PC-3 (cell line): Measurements from ENCODE around the gene IER2. TPM values are rescaled to one million over a fixed set of nuclear protein-coding genes. Genes with fewer than 3 reads are reported as not detected.

Source experiments
- ATAC-seq: fragments of 200-7000 bp; cut with Tn5 transposase; 2 replicates; pipeline ENCODE4 v1.9.1; 2020; ENCODE audit warnings: mild to moderate bottlenecking, moderate library complexity
- BruUV-seq: library from RNA; stranded (reverse); fragments of 400-500 nt; replicated peaks from 2 replicates; lab custom pipeline; 2021; lab: Mats Ljungman, UMichigan
- CTCF ChIA-PET: fragments of 300-600 bp; sonication (Branson Sonifier 250); formaldehyde crosslinking; loops from one replicate; lab custom pipeline; 2022; ENCODE audit warnings: antibody characterized with exemption; lab: Charles Lee
- POLR2A ChIA-PET: fragments of 300-600 bp; sonication (Branson Sonifier 250); formaldehyde crosslinking; loops from one replicate; lab custom pipeline; 2022; ENCODE audit warnings: antibody characterized with exemption; ENCODE audit not compliant: unreplicated experiment; lab: Charles Lee
- DNase-seq: peaks from one replicate; pipeline ENCODE4 v3.0.0-alpha.2; 2015
- H2AFZ ChIP-seq: fragments of 300-600 bp; sonication (generic); 2 replicates; pipeline ENCODE4 v1.6.0; 2016; ENCODE audit warnings: antibody characterized with exemption, low read length
- H3F3A ChIP-seq: fragments of 300-600 bp; sonication (generic); one replicate; pipeline ENCODE4 v1.6.0; 2017; ENCODE audit warnings: antibody characterized with exemption, low read length, control low read depth, mild to moderate bottlenecking; ENCODE audit not compliant: unreplicated experiment
- H3K27ac ChIP-seq: fragments of 300-600 bp; sonication (generic); 2 replicates; pipeline ENCODE4 v1.5.1; 2016; ENCODE audit warnings: mild to moderate bottlenecking, low read length
- H3K27me3 ChIP-seq: fragments of 300-600 bp; sonication (generic); 2 replicates; pipeline ENCODE4 v1.6.1; 2016; ENCODE audit warnings: low read length, mixed read lengths
- H3K36me3 ChIP-seq: fragments of 300-600 bp; sonication (generic); 2 replicates; pipeline ENCODE4 v1.6.1; 2016; ENCODE audit warnings: low read depth, mixed run types, low read length, mixed read lengths
- H3K4me1 ChIP-seq: fragments of 300-600 bp; sonication (generic); 2 replicates; pipeline ENCODE4 v1.5.1; 2016; ENCODE audit warnings: low read length; ENCODE audit not compliant: insufficient read depth
- H3K4me2 ChIP-seq: fragments of 300-600 bp; sonication (generic); 2 replicates; pipeline ENCODE4 v1.6.0; 2016; ENCODE audit warnings: low read length
- H3K4me3 ChIP-seq: fragments of 300-600 bp; sonication (generic); 2 replicates; pipeline ENCODE4 v1.5.1; 2016; ENCODE audit warnings: mild to moderate bottlenecking, low read length, mixed read lengths
- H3K79me2 ChIP-seq: fragments of 300-600 bp; sonication (generic); 2 replicates; pipeline ENCODE4 v1.6.1; 2017; ENCODE audit warnings: low read length, mixed read lengths
- H3K9ac ChIP-seq: fragments of 300-600 bp; sonication (generic); 2 replicates; pipeline ENCODE4 v1.6.0; 2016; ENCODE audit warnings: mild to moderate bottlenecking, low read length
- H3K9me2 ChIP-seq: fragments of 300-600 bp; sonication (generic); replicated peaks from 2 replicates; pipeline ENCODE4 v1.6.1; 2016; ENCODE audit warnings: mixed run types, low read length, mixed read lengths
- H3K9me3 ChIP-seq: fragments of 300-600 bp; sonication (generic); 2 replicates; pipeline ENCODE4 v1.6.1; 2016; ENCODE audit warnings: low read length, mixed read lengths
- H4K20me1 ChIP-seq: fragments of 300-600 bp; sonication (generic); 2 replicates; pipeline ENCODE4 v1.6.1; 2016; ENCODE audit warnings: low read length, mixed read lengths
- EZH2 ChIP-seq: fragments of 300-600 bp; sonication (generic); IDR thresholded peaks from one replicate; pipeline ENCODE4 v1.6.1; 2017; ENCODE audit warnings: antibody characterized with exemption, mild to moderate bottlenecking, low read length; ENCODE audit not compliant: unreplicated experiment
- EZH2phosphoT487 ChIP-seq: fragments of 300-600 bp; sonication (generic); IDR thresholded peaks from 2 replicates; pipeline ENCODE4 v1.6.1; 2018; ENCODE audit warnings: mild to moderate bottlenecking, antibody characterized with exemption, low read length, borderline replicate concordance
- intact Hi-C: fragments of 100-400 bp; cut with micrococcal nuclease; formaldehyde crosslinking; loops from 2 replicates; pipeline ENCODE4 v1.9.0; 2023
- total RNA-seq: library from RNA; depleted of rRNA; stranded (reverse); fragments of >200 nt; gene quantifications from 2 replicates; pipeline ENCODE4 v1.2.3, GENCODE V29; 2014
- TF ChIP-seq, protein P1 (sequence below): fragments of 300-600 bp; sonication (generic); conservative IDR thresholded peaks from 2 replicates; pipeline ENCODE4 v1.5.1; 2017; ENCODE audit warnings: antibody characterized with exemption, low read depth, mild to moderate bottlenecking, low read length

Gene IER2
- total RNA-seq, 1 experiment from 2014 or later: 155 TPM

DNA sequence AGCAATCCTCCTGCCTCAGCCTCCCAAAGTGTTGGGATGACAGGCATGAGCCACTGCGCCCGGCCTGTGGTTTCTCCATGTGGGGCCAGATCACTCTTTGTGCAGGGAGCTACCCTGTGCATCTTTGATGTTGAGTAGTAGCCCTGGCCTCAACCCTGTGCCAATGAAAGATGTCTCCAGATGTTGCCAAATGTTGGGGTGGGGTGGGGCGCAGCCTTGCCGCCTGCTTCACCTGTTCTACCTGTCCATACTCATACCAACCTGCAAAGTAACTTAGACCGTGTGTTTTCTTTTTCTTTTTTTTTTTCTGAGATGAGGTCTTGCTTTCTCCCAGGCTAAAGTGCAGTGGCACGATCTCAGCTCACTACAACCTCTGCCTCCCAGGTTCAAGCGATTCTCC, 20.9 kb downstream of the IER2 start:
- intact Hi-C loops: no loop called here
- DNase-seq (no peak), ATAC-seq (no peak)
- no peak overlapping the region for H2AFZ ChIP-seq
- no peaks in the 10 kb centered on the region for H4K20me1 ChIP-seq
- H3K36me3 ChIP-seq: no peaks in the 10 kb centered on the region
- no peaks in the 10 kb centered on the region for H3K9me3 ChIP-seq
- peaks cover 23% of the 10 kb centered on the region for H3K79me2 ChIP-seq
- ChIA-PET CTCF (no interaction called here), POLR2A (no interaction called here)
- peaks cover 70% of the 10 kb centered on the region for H3K4me1 ChIP-seq
- TF ChIP-seq, protein P1, sequence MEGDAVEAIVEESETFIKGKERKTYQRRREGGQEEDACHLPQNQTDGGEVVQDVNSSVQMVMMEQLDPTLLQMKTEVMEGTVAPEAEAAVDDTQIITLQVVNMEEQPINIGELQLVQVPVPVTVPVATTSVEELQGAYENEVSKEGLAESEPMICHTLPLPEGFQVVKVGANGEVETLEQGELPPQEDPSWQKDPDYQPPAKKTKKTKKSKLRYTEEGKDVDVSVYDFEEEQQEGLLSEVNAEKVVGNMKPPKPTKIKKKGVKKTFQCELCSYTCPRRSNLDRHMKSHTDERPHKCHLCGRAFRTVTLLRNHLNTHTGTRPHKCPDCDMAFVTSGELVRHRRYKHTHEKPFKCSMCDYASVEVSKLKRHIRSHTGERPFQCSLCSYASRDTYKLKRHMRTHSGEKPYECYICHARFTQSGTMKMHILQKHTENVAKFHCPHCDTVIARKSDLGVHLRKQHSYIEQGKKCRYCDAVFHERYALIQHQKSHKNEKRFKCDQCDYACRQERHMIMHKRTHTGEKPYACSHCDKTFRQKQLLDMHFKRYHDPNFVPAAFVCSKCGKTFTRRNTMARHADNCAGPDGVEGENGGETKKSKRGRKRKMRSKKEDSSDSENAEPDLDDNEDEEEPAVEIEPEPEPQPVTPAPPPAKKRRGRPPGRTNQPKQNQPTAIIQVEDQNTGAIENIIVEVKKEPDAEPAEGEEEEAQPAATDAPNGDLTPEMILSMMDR: no peak
- TF ChIP-seq EZH2phosphoT487 (no peak), EZH2 (no peak)
- H3K27ac ChIP-seq: peak overlapping the region; percentile 43
- no peak overlapping the region for H3K4me2 ChIP-seq
- no peaks in the 10 kb centered on the region for H3K27me3 ChIP-seq
- H3K4me3 ChIP-seq: no peak overlapping the region
- H3K9me2 ChIP-seq: no peaks in the 10 kb centered on the region
- no TSS peak for BruUV-seq
- no peak overlapping the region for H3K9ac ChIP-seq
- H3F3A ChIP-seq: no peaks in the 10 kb centered on the region

- H3K36me3 ChIP-seq: no peaks in the 10 kb centered on the region
- 0 out of 2 replicates have a peak, but pooled peaks have one; percentile 1 for ATAC-seq
- CTCF ChIA-PET: no interaction called here
- H3K4me3 ChIP-seq: no peak overlapping the region
- H4K20me1 ChIP-seq: no peaks in the 10 kb centered on the region
- no peaks in the 10 kb centered on the region for H3K27me3 ChIP-seq
- peak; percentile 98 for DNase-seq
- no peaks in the 10 kb centered on the region for H3F3A ChIP-seq
- peak overlapping the region; percentile 60 for H3K9ac ChIP-seq
- peak overlapping the region; percentile 53 for H3K4me2 ChIP-seq
- POLR2A ChIA-PET: no interaction called here
- BruUV-seq: no TSS peak
- no peaks in the 10 kb centered on the region for H3K9me3 ChIP-seq
- TF ChIP-seq, protein P1: no peak
- no peak for TF ChIP-seq EZH2phosphoT487
- TF ChIP-seq EZH2: no peak
- peak overlapping the region; percentile 27; the same call in 1 of the 2 replicates for H2AFZ ChIP-seq
- peaks cover 19% of the 10 kb centered on the region for H3K79me2 ChIP-seq
- intact Hi-C loops: no loop called here
- H3K9me2 ChIP-seq: no peaks in the 10 kb centered on the region
- peaks cover 64% of the 10 kb centered on the region for H3K4me1 ChIP-seq
- H3K27ac ChIP-seq: peak overlapping the region; percentile 79
Measured at GRCh38 chr19:13172346-13173138, 22.3 kb downstream of the IER2 start.
